Activated CD4-positive, CD25-positive, alpha-beta regulatory T cell treated with anti-CD3 and anti-CD28 coated beads, Interleukin-2, amount 50 U/mL, for 16 hours (primary cell): ENCODE measurements around the gene DPPA5.
"Not testable (repeated sequence)": the region's sequence is repeated elsewhere in the genome, so short reads cannot be mapped to it uniquely, and the experiment has no call there.

ENCODE experiments used
- DNase-seq: peaks from one replicate; pipeline ENCODE4 v3.0.0-alpha.2; 2020; ENCODE audit warnings: low read depth, low spot score

DPPA5 gene

GRCh38 chr6:73353636-73354593, at the start of gene DPPA5:
DPPA5 (minus strand) TSS chr6:73354276; CDS start chr6:73354225, 51 bp downstream.
- DNase-seq, result no peak

GRCh38 chr6:73400656-73401055, 46.6 kb upstream of the DPPA5 start:
- DNase-seq, result no peak

- no peak for DNase-seq
Measured at GRCh38 chr6:73395875-73396274, 41.8 kb upstream of the DPPA5 start.

GRCh38 chr6:73394577-73395354, 40.7 kb upstream of the DPPA5 start, which contains the start of gene DDX43:
DDX43 (plus strand) TSS chr6:73394828; CDS start chr6:73394906, 78 bp downstream.
- no peak for DNase-seq

- DNase-seq, result no peak
Measured at GRCh38 chr6:73393278-73393677, 39.2 kb upstream of the DPPA5 start.

GRCh38 chr6:73392188-73392587, 38.1 kb upstream of the DPPA5 start:
- not testable (repeated sequence) for DNase-seq

- no peak for DNase-seq
Measured at GRCh38 chr6:73391675-73392074, 37.6 kb upstream of the DPPA5 start.

- DNase-seq, result no peak
Measured at GRCh38 chr6:73389854-73390253, 35.8 kb upstream of the DPPA5 start.

- no peak for DNase-seq
Measured at GRCh38 chr6:73388800-73389512, 34.9 kb upstream of the DPPA5 start.

- DNase-seq, result no peak
Measured at GRCh38 chr6:73388433-73388799, 34.3 kb upstream of the DPPA5 start.

- DNase-seq, result no peak
Measured at GRCh38 chr6:73382462-73383113, 28.5 kb upstream of the DPPA5 start.

- not testable (repeated sequence) for DNase-seq
Measured at GRCh38 chr6:73381531-73381930, 27.5 kb upstream of the DPPA5 start.

- DNase-seq, result no peak
Measured at GRCh38 chr6:73377225-73377624, 23.1 kb upstream of the DPPA5 start.

- DNase-seq, result no peak
Measured at GRCh38 chr6:73375216-73375615, 21.1 kb upstream of the DPPA5 start.

- DNase-seq, result no peak
Measured at GRCh38 chr6:73372516-73372915, 18.4 kb upstream of the DPPA5 start.

- DNase-seq, result no peak
Measured at GRCh38 chr6:73371984-73372383, 17.9 kb upstream of the DPPA5 start.

- no peak for DNase-seq
Measured at GRCh38 chr6:73369563-73369962, 15.5 kb upstream of the DPPA5 start, which contains the start of gene OOEP. OOEP (minus strand) TSS chr6:73369897; CDS start chr6:73369792, 105 bp downstream.

GRCh38 chr6:73369157-73369556, 15.1 kb upstream of the DPPA5 start:
- no peak for DNase-seq

- no peak for DNase-seq
Measured at GRCh38 chr6:73368675-73369074, 14.6 kb upstream of the DPPA5 start.

GRCh38 chr6:73367761-73368355, 13.8 kb upstream of the DPPA5 start:
- DNase-seq, result no peak

GRCh38 chr6:73364549-73364948, 10.5 kb upstream of the DPPA5 start:
- DNase-seq, result no peak
